ENCODE data around the gene FHIT. TPM values are rescaled to one million over a fixed set of nuclear protein-coding genes. Genes with fewer than 3 reads are reported as not detected.
A peak's percentile ranks its signal among the peaks of the same experiment; 100 is the strongest.

The FHIT gene
- total and polyA plus RNA-seq, 11 donors, result 4.2 to 26.8 (median 16.5) TPM

DNA sequence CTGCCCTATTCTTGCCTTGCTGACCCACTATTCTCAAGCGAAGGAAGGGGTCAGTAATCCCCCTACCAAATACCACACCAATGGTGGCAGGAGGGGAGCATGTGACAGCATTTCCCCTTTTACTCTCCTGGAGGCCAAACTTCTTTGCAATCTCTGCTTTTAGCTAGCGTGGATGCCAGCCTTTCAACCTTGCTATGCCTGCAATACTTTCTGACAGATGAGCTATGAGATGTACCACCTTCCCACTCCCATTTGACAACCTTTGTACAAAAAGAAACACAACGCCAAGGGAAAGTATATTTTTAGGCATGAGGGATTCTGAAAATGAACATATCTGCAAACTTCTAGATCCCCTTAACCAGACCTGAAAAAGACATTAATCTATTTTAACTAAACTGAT lies 302.1 kb downstream of the FHIT start:
- TF ChIP-seq CTCF (IDR thresholded peaks at IDR 0.05) (no peak), POLR2A (IDR thresholded peaks at IDR 0.05) (no peak)
- 72 to 83% (median 79%) methylated on average over 3 of the region's 3 CpGs for WGBS, 4 donors
- ATAC-seq (no peak), DNase-seq (no peak)
- H3K27ac ChIP-seq, result no peak overlapping the region
- H3K4me1 ChIP-seq, result peaks cover 0 to 3% (median 0%) of the 10 kb centered on the region in 12 donors
- no peaks in the 10 kb centered on the region for H3K27me3 ChIP-seq
- H3K9me3 ChIP-seq, result no peaks in the 10 kb centered on the region
- no peaks in the 10 kb centered on the region for H3K36me3 ChIP-seq
- intact Hi-C loops (cut with DNase I), result no loop called here
- no peak overlapping the region for H3K4me3 ChIP-seq

DNA sequence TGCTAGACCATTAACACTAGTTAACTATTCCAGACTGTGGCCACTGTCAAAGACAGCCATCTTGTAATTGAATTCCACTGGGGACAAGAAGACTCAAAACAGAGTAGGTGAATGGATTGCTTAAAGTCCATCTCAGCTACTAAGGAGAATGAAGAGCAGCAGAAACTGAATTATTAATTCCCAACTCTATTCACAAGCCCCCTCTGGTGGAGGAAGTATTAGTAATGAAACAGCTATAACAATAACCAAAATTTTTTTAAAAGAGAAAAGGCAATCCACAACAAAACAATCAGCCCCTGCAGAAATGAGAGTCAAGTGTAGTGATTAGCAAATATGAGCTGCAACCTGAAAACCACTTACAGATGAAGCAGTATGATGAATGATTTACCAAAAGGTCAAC lies 302.8 kb downstream of the FHIT start:
- no peak for ATAC-seq

GRCh38 chr3:60935709-60936108 lies 315.5 kb downstream of the FHIT start:
- intact Hi-C loops (cut with DNase I), result no loop called here
- 78 to 83% (median 79%) methylated on average over 3 of the region's 3 CpGs for WGBS, 4 donors
- ATAC-seq, result no peak

More for the DNA sequence above, 302.8 kb downstream of the FHIT start:
- H3K27ac ChIP-seq, result no peak overlapping the region
- H3K9me3 ChIP-seq, result no peaks in the 10 kb centered on the region
- intact Hi-C loops (cut with DNase I), result no loop called here
- peaks cover 0 to 2% (median 0%) of the 10 kb centered on the region in 12 donors for H3K4me1 ChIP-seq
- no peaks in the 10 kb centered on the region for H3K36me3 ChIP-seq
- H3K27me3 ChIP-seq, result no peaks in the 10 kb centered on the region
- TF ChIP-seq CTCF (IDR thresholded peaks at IDR 0.05), result peak in 3 of 12 donors; percentile 27 to 32 (median 30)
- no peak for TF ChIP-seq POLR2A (IDR thresholded peaks at IDR 0.05)
- no peak for DNase-seq
- H3K4me3 ChIP-seq, result no peak overlapping the region

DNA sequence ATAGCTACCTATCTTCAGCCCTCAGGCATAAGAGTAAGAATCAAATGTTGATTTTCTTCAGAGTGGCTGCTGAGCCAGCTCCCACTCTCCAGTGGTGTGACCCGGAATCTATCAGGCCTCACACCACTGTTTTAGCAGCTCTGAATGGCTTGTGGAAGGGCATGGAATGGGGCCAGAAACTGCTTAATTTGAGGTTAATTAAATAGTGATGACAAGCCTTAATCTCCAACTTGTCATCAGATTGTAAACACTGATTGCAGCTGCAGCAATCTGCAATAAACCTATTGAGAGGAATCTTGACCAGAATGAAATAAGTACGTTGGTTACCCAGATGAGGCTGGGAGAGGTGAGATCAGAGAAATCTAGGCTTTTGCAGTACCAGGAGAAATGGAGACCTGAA lies 317.4 kb downstream of the FHIT start:
- intact Hi-C loops (cut with DNase I), result no loop called here
- no peak for TF ChIP-seq POLR2A (IDR thresholded peaks at IDR 0.05)
- Histone ChIP-seq H3K36me3 (no peaks in the 10 kb centered on the region), H3K4me3 (no peak overlapping the region), H3K4me1 (no peaks in the 10 kb centered on the region), H3K9me3 (no peaks in the 10 kb centered on the region), H3K27ac (no peak overlapping the region), H3K27me3 (no peaks in the 10 kb centered on the region)
- ATAC-seq, result no peak
- 59 to 71% (median 62%) methylated on average over 2 of the region's 2 CpGs for WGBS, 4 donors
- DNase-seq, result no peak

More at GRCh38 chr3:60935709-60936108, 315.5 kb downstream of the FHIT start:
- H3K27ac ChIP-seq, result no peak overlapping the region
- H3K27me3 ChIP-seq, result no peaks in the 10 kb centered on the region
- no peaks in the 10 kb centered on the region for H3K9me3 ChIP-seq
- H3K36me3 ChIP-seq, result no peaks in the 10 kb centered on the region
- TF ChIP-seq POLR2A (IDR thresholded peaks at IDR 0.05), result no peak
- TF ChIP-seq CTCF (IDR thresholded peaks at IDR 0.05), result no peak
- no peak for DNase-seq
- no peaks in the 10 kb centered on the region for H3K4me1 ChIP-seq
- no peak overlapping the region for H3K4me3 ChIP-seq

GRCh38 chr3:60932643-60933042 lies 318.6 kb downstream of the FHIT start:
- Histone ChIP-seq H3K4me1 (no peaks in the 10 kb centered on the region), H3K9me3 (no peaks in the 10 kb centered on the region), H3K4me3 (no peak overlapping the region), H3K27me3 (no peaks in the 10 kb centered on the region), H3K27ac (no peak overlapping the region), H3K36me3 (no peaks in the 10 kb centered on the region)
- intact Hi-C loops (cut with DNase I), result no loop called here
- TF ChIP-seq CTCF (IDR thresholded peaks at IDR 0.05), result no peak
- TF ChIP-seq POLR2A (IDR thresholded peaks at IDR 0.05), result no peak
- DNase-seq, result no peak
- 73 to 81% (median 80%) methylated on average over 1 of the region's 1 CpG for WGBS, 4 donors
- ATAC-seq, result no peak
